Loucy (cell line): Measurements from ENCODE around the gene SIDT2.
"Not testable (repeated sequence)": the region's sequence is repeated elsewhere in the genome, so short reads cannot be mapped to it uniquely, and the experiment has no call there.

ENCODE experiments used
- H2AFZ ChIP-seq: fragments of 200-600 bp; sonication (generic); 2 replicates; pipeline ENCODE4 v1.6.0; 2016; ENCODE audit warnings: antibody characterized with exemption, mild to moderate bottlenecking, low read length, moderate library complexity
- H3F3A ChIP-seq: fragments of 200-600 bp; 2 replicates; pipeline ENCODE4 v1.6.0; 2016; ENCODE audit warnings: antibody characterized with exemption, low read depth, mild to moderate bottlenecking
- H3K27me3 ChIP-seq: fragments of 200-600 bp; sonication (generic); 2 replicates; pipeline ENCODE4 v1.6.1; 2014; ENCODE audit warnings: low read length, mild to moderate bottlenecking; ENCODE audit not compliant: insufficient read depth, poor library complexity, severe bottlenecking
- H3K36me3 ChIP-seq: fragments of 200-600 bp; sonication (generic); 2 replicates; pipeline ENCODE4 v1.6.1; 2016; ENCODE audit warnings: low read length; ENCODE audit not compliant: insufficient read depth
- H3K4me1 ChIP-seq: fragments of 200-600 bp; sonication (generic); 2 replicates; pipeline ENCODE4 v1.5.1; 2014; ENCODE audit warnings: low read length, mild to moderate bottlenecking; ENCODE audit not compliant: insufficient read depth, poor library complexity, severe bottlenecking
- H3K4me2 ChIP-seq: fragments of 200-600 bp; sonication (generic); 2 replicates; pipeline ENCODE4 v1.6.0; 2014; ENCODE audit warnings: antibody characterized with exemption, low read length, low read depth, mild to moderate bottlenecking; ENCODE audit not compliant: poor library complexity, severe bottlenecking
- H3K4me3 ChIP-seq: fragments of 200-600 bp; sonication (generic); 2 replicates; pipeline ENCODE4 v1.5.1; 2014; ENCODE audit warnings: low read length, mild to moderate bottlenecking, mixed read lengths; ENCODE audit not compliant: poor library complexity, severe bottlenecking
- H3K79me2 ChIP-seq: fragments of 200-600 bp; sonication (generic); 2 replicates; pipeline ENCODE4 v1.6.1; 2014; ENCODE audit warnings: low read length; ENCODE audit not compliant: insufficient read depth
- H3K9ac ChIP-seq: fragments of 200-600 bp; sonication (generic); 2 replicates; pipeline ENCODE4 v1.6.0; 2014; ENCODE audit warnings: mild to moderate bottlenecking, low read depth, low read length, moderate library complexity; ENCODE audit not compliant: poor library complexity, severe bottlenecking
- H3K9me2 ChIP-seq: fragments of 200-600 bp; sonication (generic); replicated peaks from 2 replicates; pipeline ENCODE4 v1.6.1; 2016; ENCODE audit warnings: low read depth, low read length, mixed read lengths
- H3K9me3 ChIP-seq: fragments of 200-600 bp; sonication (generic); 2 replicates; pipeline ENCODE4 v1.6.1; 2014; ENCODE audit warnings: mild to moderate bottlenecking, antibody characterized with exemption, low read length, low read depth; ENCODE audit not compliant: insufficient read depth
- H4K20me1 ChIP-seq: fragments of 200-600 bp; sonication (generic); 2 replicates; pipeline ENCODE4 v1.6.0; 2014; ENCODE audit warnings: antibody characterized with exemption, low read length, mild to moderate bottlenecking; ENCODE audit not compliant: insufficient read depth, poor library complexity, severe bottlenecking
- EZH2phosphoT487 ChIP-seq: fragments of 200-600 bp; IDR thresholded peaks from 2 replicates; pipeline ENCODE4 v1.6.1; 2018; ENCODE audit warnings: antibody characterized with exemption, mild to moderate bottlenecking, moderate library complexity, borderline replicate concordance
- TF ChIP-seq, protein P1 (sequence below): fragments of 200-600 bp; sonication (generic); conservative IDR thresholded peaks from 2 replicates; pipeline ENCODE4 v1.5.1; 2014; ENCODE audit warnings: mild to moderate bottlenecking, antibody characterized with exemption, low read length

SIDT2 gene

DNA sequence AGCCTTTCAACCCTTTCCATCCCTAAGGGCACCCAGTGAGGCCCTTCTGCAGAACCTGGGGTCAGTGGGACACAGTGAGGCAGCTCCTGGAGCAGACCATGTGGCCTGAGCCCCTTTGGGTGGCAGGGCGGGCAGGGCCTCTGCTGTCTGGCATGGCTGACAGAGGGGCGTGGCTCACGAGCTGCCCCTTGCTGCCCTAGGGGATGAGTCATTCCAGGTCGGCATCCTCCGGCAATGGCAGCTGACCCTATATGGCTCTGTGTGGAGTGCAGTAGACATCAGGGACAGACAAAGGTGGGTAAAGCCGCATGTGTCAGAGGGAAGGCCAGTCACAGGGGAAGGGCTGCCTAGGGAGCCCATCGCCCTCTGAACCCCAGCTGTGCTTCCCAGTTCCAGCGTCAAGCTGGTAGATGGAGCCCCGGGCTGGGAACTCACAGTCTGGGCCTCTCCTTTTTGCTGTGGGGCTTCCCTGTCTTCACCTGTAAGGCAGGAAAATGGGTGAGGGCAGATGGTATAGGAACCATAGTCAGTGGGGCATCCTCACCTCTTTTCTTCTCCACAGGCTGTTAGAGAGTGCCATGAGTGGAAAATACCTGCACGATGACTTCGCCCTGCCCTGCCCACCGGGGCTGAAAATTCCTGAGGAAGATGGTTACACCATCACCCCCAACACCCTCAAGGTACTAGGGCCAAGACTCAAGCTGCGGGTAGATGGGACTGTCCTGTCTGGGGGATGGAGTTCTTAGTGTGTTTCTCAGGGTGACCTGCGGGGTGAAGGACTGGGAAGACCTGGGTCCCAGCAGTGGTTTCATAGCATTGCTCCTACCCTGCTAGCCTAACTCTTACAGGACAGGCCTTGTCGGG is 41.1 kb upstream of the SIDT2 start:
- not testable (repeated sequence) for H3K4me1 ChIP-seq, H3F3A ChIP-seq, H3K9me3 ChIP-seq, H3K79me2 ChIP-seq, H3K36me3 ChIP-seq, H3K9ac ChIP-seq, H4K20me1 ChIP-seq, H3K9me2 ChIP-seq, H3K4me3 ChIP-seq, H3K4me2 ChIP-seq, H2AFZ ChIP-seq, H3K27me3 ChIP-seq

DNA sequence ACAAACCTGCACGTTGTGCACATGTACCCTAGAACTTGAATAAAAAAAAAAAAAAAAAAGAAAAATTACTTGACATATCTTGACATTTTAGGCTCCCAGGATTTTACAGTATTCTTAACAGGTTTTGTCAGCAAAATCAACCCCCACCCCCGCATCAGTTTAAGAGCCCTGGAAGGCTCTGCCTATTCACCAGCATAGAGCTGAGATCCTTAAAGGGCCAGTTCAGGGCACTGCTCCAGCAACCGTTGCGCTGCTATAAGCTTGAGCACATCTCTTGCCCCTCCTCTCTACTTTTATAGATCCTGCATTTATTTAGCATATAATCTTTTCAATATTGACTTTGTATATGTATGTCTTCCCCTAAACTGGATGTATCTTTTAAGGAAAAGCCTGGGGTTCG is 35.2 kb upstream of the SIDT2 start:
- Histone ChIP-seq H3K4me3 (peak overlapping the region; percentile 89), H2AFZ (peak overlapping the region; percentile 95), H4K20me1 (peaks cover 41% of the 10 kb centered on the region), H3K27me3 (no peaks in the 10 kb centered on the region), H3K9me3 (no peaks in the 10 kb centered on the region), H3F3A (no peaks in the 10 kb centered on the region), H3K4me1 (peaks cover 30% of the 10 kb centered on the region), H3K36me3 (0 out of 2 replicates have a peak, but pooled peaks cover 6% of the 10 kb centered on the region), H3K79me2 (peaks cover 42% of the 10 kb centered on the region), H3K9me2 (no peaks in the 10 kb centered on the region), H3K4me2 (peak overlapping the region; percentile 97), H3K9ac (peak overlapping the region; percentile 86)
- no peak for TF ChIP-seq EZH2phosphoT487
- TF ChIP-seq, protein P1, sequence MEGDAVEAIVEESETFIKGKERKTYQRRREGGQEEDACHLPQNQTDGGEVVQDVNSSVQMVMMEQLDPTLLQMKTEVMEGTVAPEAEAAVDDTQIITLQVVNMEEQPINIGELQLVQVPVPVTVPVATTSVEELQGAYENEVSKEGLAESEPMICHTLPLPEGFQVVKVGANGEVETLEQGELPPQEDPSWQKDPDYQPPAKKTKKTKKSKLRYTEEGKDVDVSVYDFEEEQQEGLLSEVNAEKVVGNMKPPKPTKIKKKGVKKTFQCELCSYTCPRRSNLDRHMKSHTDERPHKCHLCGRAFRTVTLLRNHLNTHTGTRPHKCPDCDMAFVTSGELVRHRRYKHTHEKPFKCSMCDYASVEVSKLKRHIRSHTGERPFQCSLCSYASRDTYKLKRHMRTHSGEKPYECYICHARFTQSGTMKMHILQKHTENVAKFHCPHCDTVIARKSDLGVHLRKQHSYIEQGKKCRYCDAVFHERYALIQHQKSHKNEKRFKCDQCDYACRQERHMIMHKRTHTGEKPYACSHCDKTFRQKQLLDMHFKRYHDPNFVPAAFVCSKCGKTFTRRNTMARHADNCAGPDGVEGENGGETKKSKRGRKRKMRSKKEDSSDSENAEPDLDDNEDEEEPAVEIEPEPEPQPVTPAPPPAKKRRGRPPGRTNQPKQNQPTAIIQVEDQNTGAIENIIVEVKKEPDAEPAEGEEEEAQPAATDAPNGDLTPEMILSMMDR = no peak

DNA sequence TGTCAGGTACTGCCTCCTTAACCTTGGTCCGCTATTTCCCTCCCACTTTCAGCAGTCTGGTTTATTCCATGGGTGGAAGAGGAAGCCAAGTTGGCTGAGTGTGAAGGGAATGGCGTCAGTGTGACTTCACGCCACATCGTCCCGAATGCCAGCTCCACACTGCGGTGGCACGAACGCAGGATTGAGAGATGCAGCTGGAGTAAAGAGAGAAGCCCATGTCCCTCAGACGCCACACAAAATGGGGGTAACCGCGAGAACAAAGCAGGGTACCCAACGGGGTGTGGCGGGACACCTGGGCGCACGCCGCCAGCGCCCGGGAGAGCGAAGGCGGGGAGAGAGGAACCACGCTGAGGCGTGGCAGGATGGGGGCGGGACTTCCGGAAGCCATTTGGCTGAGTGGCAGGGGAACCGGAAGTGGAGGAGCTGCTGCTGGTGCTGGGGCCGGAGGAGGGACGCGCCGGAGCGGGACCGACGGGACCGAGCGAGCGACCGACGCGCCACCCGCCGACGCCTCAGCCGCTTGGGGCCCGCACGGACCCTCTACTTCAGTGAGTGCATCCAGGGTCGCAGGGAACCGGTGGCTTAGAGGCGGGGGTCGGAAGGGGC is 34.6 kb upstream of the SIDT2 start, which contains the start of gene PAFAH1B2:
Gene PAFAH1B2, plus strand, starts transcription at position 417 of the 606 bp plus-strand sequence. CDS start 8,161 bp downstream, outside the sequence.
- Histone ChIP-seq H3K79me2 (peaks cover 48% of the 10 kb centered on the region), H3K4me1 (peaks cover 30% of the 10 kb centered on the region), H3K9me2 (no peaks in the 10 kb centered on the region), H3K9ac (peak within 1 kb of the TSS; percentile 86), H3K4me3 (peak within 1 kb of the TSS; percentile 89), H3K36me3 (0 out of 2 replicates have a peak, but pooled peaks cover 6% of the 10 kb centered on the region), H3K27me3 (no peaks in the 10 kb centered on the region), H4K20me1 (peaks cover 46% of the 10 kb centered on the region), H3K9me3 (no peaks in the 10 kb centered on the region), H3F3A (no peaks in the 10 kb centered on the region), H3K4me2 (peak within 1 kb of the TSS; percentile 97), H2AFZ (peak within 1 kb of the TSS; percentile 95)
- TF ChIP-seq EZH2phosphoT487 = no peak
- TF ChIP-seq, protein P1 = no peak
